GM23248 (cell line): Measurements from ENCODE around the gene CRACDL.

Experiments used
- EZH2 ChIP-seq: fragments of 200-600 bp; sonication (generic); IDR thresholded peaks from 2 replicates; pipeline ENCODE4 v1.6.1; 2018; ENCODE audit warnings: antibody characterized with exemption, mild to moderate bottlenecking; ENCODE audit not compliant: insufficient read depth, poor library complexity, severe bottlenecking
- EZH2phosphoT487 ChIP-seq: fragments of 200-600 bp; sonication (generic); IDR thresholded peaks from 2 replicates; pipeline ENCODE4 v1.6.1; 2018; ENCODE audit warnings: antibody characterized with exemption, moderate library complexity, mild to moderate bottlenecking, low read depth; ENCODE audit not compliant: insufficient read depth

- TF ChIP-seq EZH2phosphoT487, result no peak
- no peak for TF ChIP-seq EZH2
Observed at GRCh38 chr2:98882971-98883779, 52.9 kb downstream of the CRACDL start.
